ENCODE results near the gene ZNF681. TPM values are rescaled to one million over a fixed set of nuclear protein-coding genes. Genes with fewer than 3 reads are reported as not detected.
"Not testable (repeated sequence)": the region's sequence is repeated elsewhere in the genome, so short reads cannot be mapped to it uniquely, and the experiment has no call there.

The ZNF681 gene
- total RNA-seq, 1 donor from 2014 or later: 0.30 TPM

- ATAC-seq (ENCODE audit: poor library complexity) (no peak), DNase-seq (no peak)
- intact Hi-C loops (cut with DNase I): no loop called here
These were observed 41.9 kb downstream of the ZNF681 start for GRCh38 chr19:23716792-23717191.

- DNase-seq (no peak), ATAC-seq (ENCODE audit: poor library complexity) (no peak)
- intact Hi-C loops (cut with DNase I): no loop called here
These were observed 49.3 kb downstream of the ZNF681 start for GRCh38 chr19:23709347-23709746.

- intact Hi-C loops (cut with DNase I): no loop called here
- ATAC-seq (ENCODE audit: poor library complexity) (no peak), DNase-seq (no peak)
These were observed 52.0 kb downstream of the ZNF681 start for GRCh38 chr19:23706657-23707056.

- ATAC-seq (ENCODE audit: poor library complexity) (peak; percentile 29), DNase-seq (no peak)
- intact Hi-C loops (cut with DNase I): no loop called here
These were observed 59.2 kb downstream of the ZNF681 start for GRCh38 chr19:23699521-23699860.

GRCh38 chr19:23698711-23699520 is 59.8 kb downstream of the ZNF681 start:
- intact Hi-C loops (cut with DNase I): no loop called here
- DNase-seq: no peak
- peak; percentile 20 for ATAC-seq (ENCODE audit: poor library complexity)

- intact Hi-C loops (cut with DNase I); DNase-seq; ATAC-seq (ENCODE audit: poor library complexity): not testable (repeated sequence)
These were observed 65.8 kb downstream of the ZNF681 start for GRCh38 chr19:23692937-23693336.

Other genes with a start within 250 kb of the ZNF681 start
- gene ZNF675, start 71.7 kb downstream of the ZNF681 start, total RNA-seq: 3.7 TPM
- 0.32 TPM for gene ZNF726, start 156.0 kb upstream of the ZNF681 start, total RNA-seq

Data from Right ventricle myocardium superior (tissue), 1 donor.